ENCODE results near the gene CTU2.

CTU2 gene

GRCh38 chr16:88747588-88748301 lies 41.4 kb downstream of the CTU2 start:
- DNase-seq = no peak

- DNase-seq = no peak
Measured at GRCh38 chr16:88748364-88748763, 42.1 kb downstream of the CTU2 start.

- DNase-seq = no peak
Measured at GRCh38 chr16:88749358-88749757, 43.1 kb downstream of the CTU2 start.

GRCh38 chr16:88750854-88751253 lies 44.6 kb downstream of the CTU2 start:
- DNase-seq = no peak

- DNase-seq = no peak
Measured at GRCh38 chr16:88752386-88753002, 46.2 kb downstream of the CTU2 start.

- no peak for DNase-seq
Measured at GRCh38 chr16:88753191-88753590, 46.9 kb downstream of the CTU2 start.

- no peak for DNase-seq
Measured at GRCh38 chr16:88753602-88754001, 47.3 kb downstream of the CTU2 start.

GRCh38 chr16:88754109-88754911 lies 48.0 kb downstream of the CTU2 start:
- DNase-seq = no peak

GRCh38 chr16:88754912-88755744 lies 48.8 kb downstream of the CTU2 start:
- no peak for DNase-seq

- no peak for DNase-seq
Measured at GRCh38 chr16:88755745-88756443, 49.6 kb downstream of the CTU2 start.

GRCh38 chr16:88758227-88758943 lies 52.1 kb downstream of the CTU2 start:
- DNase-seq = no peak

GRCh38 chr16:88758944-88759244 lies 52.6 kb downstream of the CTU2 start:
- no peak for DNase-seq

- no peak for DNase-seq
Measured at GRCh38 chr16:88759245-88759975, 53.1 kb downstream of the CTU2 start.

GRCh38 chr16:88759976-88760350 lies 53.7 kb downstream of the CTU2 start:
- DNase-seq = no peak

GRCh38 chr16:88760424-88761142 lies 54.3 kb downstream of the CTU2 start:
- DNase-seq = no peak

- no peak for DNase-seq
Measured at GRCh38 chr16:88761143-88761534, 54.8 kb downstream of the CTU2 start.

GRCh38 chr16:88761830-88762229 lies 55.5 kb downstream of the CTU2 start:
- no peak for DNase-seq

GRCh38 chr16:88762258-88762870 lies 56.1 kb downstream of the CTU2 start:
- DNase-seq = no peak

GRCh38 chr16:88762941-88763340 lies 56.6 kb downstream of the CTU2 start:
- no peak for DNase-seq

GRCh38 chr16:88763502-88764053 lies 57.3 kb downstream of the CTU2 start:
- DNase-seq = no peak

Data from activated gamma-delta T cell treated with Interleukin-2 at 50 U/mL for 16 hours (primary cell).